Measurements from ENCODE around the gene GANAB. TPM values are rescaled to one million over a fixed set of nuclear protein-coding genes. Genes with fewer than 3 reads are reported as not detected.

The GANAB gene
- total and polyA plus RNA-seq, 2 of the 13 experiments (the other 11 are each of a cell fraction or from before 2014, with no cell fraction given), result 99.5 to 234 TPM

DNA sequence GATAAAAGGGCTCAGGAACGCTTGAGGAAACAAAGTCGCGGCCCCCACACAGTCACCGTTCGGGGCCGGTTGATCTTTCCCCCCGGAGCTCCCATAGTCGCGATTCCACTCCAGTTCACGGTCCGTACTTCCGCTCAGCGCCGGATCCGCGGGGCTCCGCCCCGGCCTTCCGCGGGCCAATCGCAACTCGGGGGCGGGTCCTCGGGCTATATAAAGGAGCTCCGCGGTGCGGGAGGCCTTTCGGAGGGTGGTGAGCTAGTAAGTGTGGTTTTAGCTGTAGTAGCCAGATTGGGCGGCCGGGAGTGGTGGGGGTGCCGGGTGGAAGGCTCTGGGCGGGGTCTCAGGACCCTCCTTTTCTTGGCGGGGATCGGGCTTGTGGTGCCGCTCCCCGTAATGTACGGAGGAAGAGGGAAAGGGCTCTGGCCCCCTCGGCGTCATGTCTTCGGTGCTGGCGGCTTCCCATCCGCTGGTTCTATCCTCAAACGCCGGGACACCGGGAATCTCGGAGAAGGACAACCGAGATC, 18.7 kb upstream of the GANAB start, which contains the start of the genes C11orf98 and CSKMT (continued):
- TF ChIP-seq, protein P1, sequence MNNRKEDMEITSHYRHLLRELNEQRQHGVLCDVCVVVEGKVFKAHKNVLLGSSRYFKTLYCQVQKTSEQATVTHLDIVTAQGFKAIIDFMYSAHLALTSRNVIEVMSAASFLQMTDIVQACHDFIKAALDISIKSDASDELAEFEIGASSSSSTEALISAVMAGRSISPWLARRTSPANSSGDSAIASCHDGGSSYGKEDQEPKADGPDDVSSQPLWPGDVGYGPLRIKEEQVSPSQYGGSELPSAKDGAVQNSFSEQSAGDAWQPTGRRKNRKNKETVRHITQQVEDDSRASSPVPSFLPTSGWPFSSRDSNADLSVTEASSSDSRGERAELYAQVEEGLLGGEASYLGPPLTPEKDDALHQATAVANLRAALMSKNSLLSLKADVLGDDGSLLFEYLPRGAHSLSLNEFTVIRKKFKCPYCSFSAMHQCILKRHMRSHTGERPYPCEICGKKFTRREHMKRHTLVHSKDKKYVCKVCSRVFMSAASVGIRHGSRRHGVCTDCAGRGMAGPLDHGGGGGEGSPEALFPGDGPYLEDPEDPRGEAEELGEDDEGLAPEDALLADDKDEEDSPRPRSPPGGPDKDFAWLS (CRISPR knock-in tag; IDR thresholded peaks at IDR 0.05; ENCODE audit: borderline replicate concordance), result no peak
- TF ChIP-seq BRF2 (CRISPR knock-in tag; IDR thresholded peaks at IDR 0.05) (peak; percentile 64; the same call in 1 of the 2 replicates), ZKSCAN8 (CRISPR knock-in tag; IDR thresholded peaks at IDR 0.05; ENCODE audit: borderline replicate concordance) (no peak), GABPA (IDR thresholded peaks at IDR 0.05; ENCODE audit: low read depth, low read length) (peak; percentile 59), GABPA (CRISPR knock-in tag; IDR thresholded peaks at IDR 0.05; ENCODE audit: low read depth) (peak; percentile 88), SMYD3 (CRISPR knock-in tag; IDR thresholded peaks at IDR 0.05) (peak; percentile 75; the same call in 1 of the 2 replicates), ZNF275 (CRISPR knock-in tag; IDR thresholded peaks at IDR 0.05; ENCODE audit: borderline replicate concordance) (no peak), ZNF292 (CRISPR knock-in tag; IDR thresholded peaks at IDR 0.05; ENCODE audit: borderline replicate concordance, low read depth) (no peak), FLYWCH1 (CRISPR knock-in tag; IDR thresholded peaks at IDR 0.05) (no peak), GLMP (CRISPR knock-in tag; IDR thresholded peaks at IDR 0.05; ENCODE audit: borderline replicate concordance) (no peak), TCF7L2 (IDR thresholded peaks at IDR 0.05; ENCODE audit: low read depth, low read length) (no peak), ZNF558 (CRISPR knock-in tag; IDR thresholded peaks at IDR 0.05; ENCODE audit: borderline replicate concordance) (no peak), TAF15 (IDR thresholded peaks at IDR 0.05; ENCODE audit: low read depth, low read length, poor library complexity, severe bottlenecking) (peak; percentile 99), SMARCC2 (IDR thresholded peaks at IDR 0.05) (no peak), ZBTB37 (CRISPR knock-in tag; IDR thresholded peaks at IDR 0.05) (no peak; the same call in 1 of the 2 replicates), KMT2B (CRISPR knock-in tag; IDR thresholded peaks at IDR 0.05) (peak; percentile 22; the same call in 1 of the 2 replicates)
- TF ChIP-seq, protein P2, sequence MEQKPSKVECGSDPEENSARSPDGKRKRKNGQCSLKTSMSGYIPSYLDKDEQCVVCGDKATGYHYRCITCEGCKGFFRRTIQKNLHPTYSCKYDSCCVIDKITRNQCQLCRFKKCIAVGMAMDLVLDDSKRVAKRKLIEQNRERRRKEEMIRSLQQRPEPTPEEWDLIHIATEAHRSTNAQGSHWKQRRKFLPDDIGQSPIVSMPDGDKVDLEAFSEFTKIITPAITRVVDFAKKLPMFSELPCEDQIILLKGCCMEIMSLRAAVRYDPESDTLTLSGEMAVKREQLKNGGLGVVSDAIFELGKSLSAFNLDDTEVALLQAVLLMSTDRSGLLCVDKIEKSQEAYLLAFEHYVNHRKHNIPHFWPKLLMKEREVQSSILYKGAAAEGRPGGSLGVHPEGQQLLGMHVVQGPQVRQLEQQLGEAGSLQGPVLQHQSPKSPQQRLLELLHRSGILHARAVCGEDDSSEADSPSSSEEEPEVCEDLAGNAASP (CRISPR knock-in tag; IDR thresholded peaks at IDR 0.05; ENCODE audit: borderline replicate concordance), result peak; percentile 52
- TF ChIP-seq, protein P3, sequence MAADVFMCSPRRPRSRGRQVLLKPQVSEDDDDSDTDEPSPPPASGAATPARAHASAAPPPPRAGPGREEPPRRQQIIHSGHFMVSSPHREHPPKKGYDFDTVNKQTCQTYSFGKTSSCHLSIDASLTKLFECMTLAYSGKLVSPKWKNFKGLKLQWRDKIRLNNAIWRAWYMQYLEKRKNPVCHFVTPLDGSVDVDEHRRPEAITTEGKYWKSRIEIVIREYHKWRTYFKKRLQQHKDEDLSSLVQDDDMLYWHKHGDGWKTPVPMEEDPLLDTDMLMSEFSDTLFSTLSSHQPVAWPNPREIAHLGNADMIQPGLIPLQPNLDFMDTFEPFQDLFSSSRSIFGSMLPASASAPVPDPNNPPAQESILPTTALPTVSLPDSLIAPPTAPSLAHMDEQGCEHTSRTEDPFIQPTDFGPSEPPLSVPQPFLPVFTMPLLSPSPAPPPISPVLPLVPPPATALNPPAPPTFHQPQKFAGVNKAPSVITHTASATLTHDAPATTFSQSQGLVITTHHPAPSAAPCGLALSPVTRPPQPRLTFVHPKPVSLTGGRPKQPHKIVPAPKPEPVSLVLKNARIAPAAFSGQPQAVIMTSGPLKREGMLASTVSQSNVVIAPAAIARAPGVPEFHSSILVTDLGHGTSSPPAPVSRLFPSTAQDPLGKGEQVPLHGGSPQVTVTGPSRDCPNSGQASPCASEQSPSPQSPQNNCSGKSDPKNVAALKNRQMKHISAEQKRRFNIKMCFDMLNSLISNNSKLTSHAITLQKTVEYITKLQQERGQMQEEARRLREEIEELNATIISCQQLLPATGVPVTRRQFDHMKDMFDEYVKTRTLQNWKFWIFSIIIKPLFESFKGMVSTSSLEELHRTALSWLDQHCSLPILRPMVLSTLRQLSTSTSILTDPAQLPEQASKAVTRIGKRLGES (CRISPR knock-in tag; IDR thresholded peaks at IDR 0.05; ENCODE audit: borderline replicate concordance), result no peak
